ENCODE results near the gene GABRB1.

Gene GABRB1

DNA sequence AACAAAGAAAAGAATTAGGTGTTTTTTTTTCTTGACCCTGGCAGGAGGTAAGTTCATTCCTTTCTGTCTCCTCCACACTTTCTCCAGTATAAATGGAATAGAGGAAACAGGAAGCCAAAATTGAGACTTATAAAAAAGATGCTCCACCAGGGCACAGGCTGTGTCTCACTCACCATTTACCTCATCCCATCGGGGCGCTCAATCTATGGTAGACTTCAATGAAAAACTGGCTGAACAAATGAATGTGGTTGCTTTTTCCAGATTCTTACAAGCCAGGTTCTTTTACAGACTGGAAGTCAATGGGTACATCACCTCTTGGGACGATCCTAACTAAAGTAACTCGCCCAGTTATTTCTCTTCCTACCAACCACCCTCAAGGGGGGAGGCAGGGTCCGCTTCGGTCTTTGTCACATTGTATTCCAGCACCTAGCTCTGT lies 431.4 kb downstream of the GABRB1 start:
- DNase-seq (ENCODE audit: insufficient read length, low spot score) (no peak), FAIRE-seq (no peak)

DNA sequence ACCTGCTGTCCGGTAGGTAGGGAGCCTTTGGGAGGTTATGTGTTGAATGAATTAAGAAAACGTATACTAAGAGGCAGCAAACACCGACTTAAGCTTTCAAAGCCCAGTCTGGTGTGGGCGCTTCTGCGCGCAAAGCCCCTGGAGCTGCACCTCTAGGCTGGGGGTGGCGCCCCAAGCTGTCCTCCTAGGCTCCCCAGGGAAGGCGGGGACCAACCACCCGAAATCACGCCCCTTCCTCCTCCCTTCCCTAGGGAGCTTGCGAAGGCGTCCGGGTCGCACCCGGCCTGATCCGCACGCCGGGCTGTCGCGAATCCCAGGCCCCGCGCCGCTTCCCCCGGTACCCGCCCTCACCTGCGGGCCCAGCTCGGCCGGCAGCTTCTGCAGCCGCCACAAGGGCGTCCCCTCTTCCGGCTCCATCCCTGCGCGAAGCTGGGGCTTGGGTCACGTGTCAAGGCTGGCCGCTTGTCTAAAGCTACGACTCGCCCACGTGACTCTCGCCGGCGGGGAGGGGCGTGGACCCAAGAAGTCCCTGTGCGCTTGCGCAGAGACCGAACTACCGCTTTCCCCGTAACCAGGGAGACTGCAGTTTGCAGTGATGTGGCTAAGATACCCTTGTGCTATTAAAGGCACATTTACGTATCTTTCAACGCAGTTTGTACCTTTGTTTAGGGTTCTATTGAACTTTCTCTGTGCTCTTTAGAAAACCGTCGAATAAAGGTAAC lies 432.0 kb downstream of the GABRB1 start, which contains the start of gene COMMD8:
TSS of gene COMMD8 (minus strand) at position 468 of the 722 bp plus-strand sequence. CDS start at position 417, 51 bp downstream.
- FAIRE-seq (peak; percentile 99), DNase-seq (ENCODE audit: insufficient read length, low spot score) (peak; percentile 86)

DNA sequence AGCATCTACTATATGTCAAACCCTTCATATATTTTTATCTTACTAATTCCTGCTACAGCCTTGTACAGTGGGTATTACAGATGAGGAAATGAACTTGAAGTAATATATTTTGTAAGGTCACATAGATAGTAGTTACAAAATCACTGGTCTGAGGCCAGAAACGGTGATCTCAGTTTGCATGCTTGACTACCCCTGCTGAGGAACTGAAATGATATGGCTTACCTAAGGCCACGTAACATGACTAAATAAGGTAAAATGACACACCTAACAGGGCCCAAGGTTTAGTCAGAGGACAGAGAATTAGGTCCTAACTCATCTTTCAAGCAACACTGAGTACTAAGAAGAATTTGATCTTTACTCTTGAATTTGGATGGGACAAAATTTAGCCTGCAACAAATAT lies 433.6 kb downstream of the GABRB1 start:
- no peak for DNase-seq (ENCODE audit: insufficient read length, low spot score)
- peak; percentile 89 for FAIRE-seq

DNA sequence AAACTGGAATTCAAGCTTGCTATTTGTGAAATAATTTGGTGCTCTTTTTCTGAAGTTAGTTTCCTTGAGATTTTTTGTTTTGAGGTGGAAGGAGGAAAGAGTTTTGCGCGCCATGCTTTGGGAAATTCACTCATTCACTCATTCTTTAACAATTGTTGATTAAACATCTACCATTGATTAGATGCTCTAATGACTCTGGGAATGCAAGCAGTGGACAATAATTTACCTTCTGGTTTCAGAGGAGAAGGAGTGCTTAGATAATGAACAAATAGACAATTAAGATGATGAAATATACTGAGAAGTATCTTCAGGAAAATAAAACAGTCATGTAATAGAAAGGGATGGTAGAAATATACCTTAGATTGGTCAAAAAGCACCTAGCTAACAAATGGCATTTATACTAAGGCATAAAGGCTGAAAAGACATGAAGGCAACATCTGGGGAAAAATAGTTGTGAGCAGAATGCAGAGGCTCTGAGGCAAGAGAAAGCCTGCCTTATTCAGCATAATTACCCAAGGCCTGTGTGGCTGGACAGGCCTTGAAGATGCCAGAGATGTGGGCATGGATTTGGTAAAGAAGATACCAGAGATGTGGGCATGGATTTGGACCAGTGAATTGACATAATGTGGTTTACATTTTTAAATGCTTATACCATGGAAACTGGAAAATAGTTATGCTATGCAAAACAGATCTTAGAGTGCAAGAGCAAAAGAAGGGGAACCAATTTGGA lies 434.9 kb downstream of the GABRB1 start:
- no peak for DNase-seq (ENCODE audit: insufficient read length, low spot score)
- no peak for FAIRE-seq

DNA sequence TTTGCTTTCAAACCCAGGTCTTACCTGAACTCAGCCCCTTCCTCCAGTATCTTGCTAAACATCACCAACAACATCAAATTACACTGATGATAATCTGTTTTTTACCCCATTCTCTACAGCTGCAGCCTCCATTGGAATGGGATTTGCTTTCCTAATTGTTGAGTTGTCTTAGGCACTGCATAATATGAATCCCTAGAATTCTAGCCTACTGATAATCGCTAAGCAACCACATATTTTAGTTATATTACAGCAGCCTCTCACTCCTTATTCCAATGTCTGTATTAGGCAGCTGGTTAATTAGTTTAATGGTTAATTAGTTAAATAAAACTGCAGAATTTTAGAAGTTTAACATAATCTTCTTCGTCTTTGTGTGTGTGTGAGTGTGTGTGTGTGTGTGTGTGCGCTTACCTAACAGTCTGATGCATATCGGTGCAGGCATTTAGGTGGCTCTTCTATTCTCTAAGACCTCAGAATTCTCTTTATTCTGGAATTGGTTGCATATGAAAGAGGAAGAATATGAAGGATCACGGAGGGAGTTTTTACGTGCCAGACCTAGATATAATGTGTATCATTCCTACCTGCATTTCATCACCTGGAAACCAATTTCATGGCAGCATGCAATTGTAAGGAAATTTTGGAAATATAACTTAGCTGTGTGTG lies 437.5 kb downstream of the GABRB1 start:
- DNase-seq (ENCODE audit: insufficient read length, low spot score): no peak
- no peak for FAIRE-seq

DNA sequence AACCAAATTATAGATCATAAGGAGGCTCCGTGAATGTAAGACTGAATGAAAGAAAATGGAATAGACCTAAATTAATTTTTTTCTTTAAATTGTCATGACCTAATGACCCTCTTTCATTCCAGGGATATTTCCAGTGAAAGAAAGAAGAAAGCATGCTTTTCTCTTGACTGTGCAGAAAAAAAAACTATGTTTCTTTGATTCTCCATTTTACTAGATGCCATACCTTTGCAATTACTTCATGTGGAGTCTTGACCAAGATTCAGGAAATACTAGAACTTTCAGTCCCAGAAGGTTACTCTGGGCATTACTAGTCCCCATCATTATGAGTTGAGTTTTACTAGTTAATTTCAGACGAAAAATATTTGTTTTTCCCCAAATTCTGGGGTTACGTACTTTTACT lies 438.6 kb downstream of the GABRB1 start:
- DNase-seq (ENCODE audit: insufficient read length, low spot score) (no peak), FAIRE-seq (no peak)

DNA sequence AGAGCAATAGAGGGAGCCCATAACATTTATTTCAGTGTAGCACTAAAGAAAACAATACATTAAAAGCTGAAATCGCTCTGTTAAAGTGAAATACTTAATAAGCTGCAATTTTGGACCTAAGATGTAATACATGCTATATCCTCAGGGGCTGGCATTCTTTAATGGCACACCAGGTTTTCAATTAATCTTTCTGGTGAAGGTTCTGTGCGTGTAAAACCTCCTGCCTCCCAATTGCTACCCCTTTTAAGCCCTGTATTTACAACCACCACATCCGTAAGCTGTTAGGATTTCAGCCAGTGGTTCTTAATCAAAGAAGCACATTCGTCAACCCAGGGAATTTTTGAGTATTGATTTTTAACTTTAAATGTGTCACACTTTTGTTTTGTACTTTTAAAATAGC lies 439.7 kb downstream of the GABRB1 start:
- FAIRE-seq: no peak
- no peak for DNase-seq (ENCODE audit: insufficient read length, low spot score)

DNA sequence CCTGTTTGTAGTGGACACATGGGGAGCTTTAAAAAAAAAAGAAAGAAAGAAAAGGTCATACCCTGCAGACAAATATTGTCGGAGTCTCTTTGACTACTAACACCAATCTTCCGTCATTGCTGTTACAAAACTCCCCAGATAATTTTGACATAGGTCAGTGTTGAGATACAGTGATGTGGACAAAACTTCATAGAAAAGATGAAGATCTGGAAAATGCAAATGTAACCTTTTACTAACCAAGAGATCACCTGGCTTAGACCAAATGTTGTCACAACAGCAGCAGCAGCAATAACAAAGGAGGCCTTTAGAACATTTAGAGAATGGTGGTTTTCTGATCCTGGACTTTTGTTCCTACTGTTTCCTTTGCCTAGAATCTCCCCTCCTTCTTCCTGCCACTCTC lies 440.2 kb downstream of the GABRB1 start:
- FAIRE-seq (no peak), DNase-seq (ENCODE audit: insufficient read length, low spot score) (no peak)

DNA sequence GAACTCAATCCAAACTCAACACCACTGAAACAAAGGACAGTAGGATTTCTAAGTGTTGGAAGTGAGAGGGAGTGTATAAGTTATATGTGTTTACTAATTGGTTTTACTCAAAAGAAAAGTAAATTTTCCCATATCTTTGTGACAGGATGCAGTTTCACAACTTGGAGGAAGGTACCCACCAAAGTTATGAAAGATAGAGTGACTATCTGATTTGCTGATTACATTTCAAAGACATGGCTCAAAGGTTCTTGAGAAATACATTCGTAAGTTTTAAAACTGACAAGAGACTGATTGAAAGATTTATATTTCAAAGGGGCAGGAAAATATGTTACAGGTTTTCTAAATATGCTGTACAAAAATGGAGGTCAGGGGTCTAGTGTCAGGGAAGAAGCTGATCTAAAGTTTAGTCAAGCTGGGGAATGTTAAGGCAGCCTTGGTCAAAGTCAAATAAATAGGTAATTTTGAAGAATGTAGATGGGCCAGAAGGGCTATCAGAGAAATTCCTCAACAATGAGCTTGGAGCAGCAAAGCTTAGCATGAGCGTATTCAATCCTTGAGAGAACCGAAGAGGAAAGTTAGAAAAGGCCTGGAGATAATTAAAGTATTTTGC lies 441.9 kb downstream of the GABRB1 start:
- DNase-seq (ENCODE audit: insufficient read length, low spot score) (no peak), FAIRE-seq (no peak)

DNA sequence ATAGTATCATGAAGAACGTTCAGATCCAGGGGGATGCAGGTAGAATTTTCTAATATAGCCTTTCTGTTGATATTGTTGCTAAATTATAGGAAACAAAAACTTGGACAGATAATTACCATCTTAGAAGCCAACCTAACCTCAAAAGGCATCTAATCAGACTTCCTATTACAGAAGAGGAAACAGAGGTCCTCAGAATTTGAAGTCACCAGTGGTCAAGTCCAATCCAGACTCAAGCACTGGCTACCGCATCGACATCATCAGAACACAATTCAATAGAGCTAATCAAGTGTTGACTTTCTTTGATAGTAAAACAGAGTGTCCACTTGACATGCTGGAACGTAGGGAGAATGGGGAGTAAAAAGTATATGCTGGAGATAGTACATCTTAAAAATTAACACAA lies 443.4 kb downstream of the GABRB1 start:
- DNase-seq (ENCODE audit: insufficient read length, low spot score) (no peak), FAIRE-seq (no peak)

DNA sequence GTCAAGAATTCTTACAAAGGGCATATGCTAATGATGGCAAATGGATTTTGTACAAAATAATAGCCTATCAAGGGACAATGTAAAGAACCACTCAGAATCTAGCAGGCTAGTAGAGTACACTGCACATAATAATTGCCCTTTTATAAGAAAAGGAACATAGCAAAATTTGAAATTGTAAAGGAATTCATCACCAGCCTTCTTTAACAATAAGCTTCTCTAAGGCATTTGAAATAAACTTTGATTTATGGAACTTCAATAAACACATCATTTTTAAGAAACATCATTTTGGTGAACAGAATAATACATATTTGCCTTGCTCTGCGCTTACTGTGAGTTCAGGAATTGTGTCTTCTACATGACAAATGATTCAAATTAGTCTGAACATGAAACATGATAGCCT lies 444.0 kb downstream of the GABRB1 start:
- FAIRE-seq (no peak), DNase-seq (ENCODE audit: insufficient read length, low spot score) (no peak)
